Measurements from ENCODE around the gene CHSY1. TPM values are rescaled to one million over a fixed set of nuclear protein-coding genes. Genes with fewer than 3 reads are reported as not detected.

CHSY1 gene
- total RNA-seq, 2 experiments from 2014 or later, result 5.8 to 6.7 TPM

GRCh38 chr15:101156509-101157159 lies 95.2 kb downstream of the CHSY1 start:
- no peaks in the 10 kb centered on the region for H3K27me3 Mint-ChIP-seq
- no peaks in the 10 kb centered on the region for H3K9me3 Mint-ChIP-seq
- no peak overlapping the region for H3K27ac ChIP-seq (ENCODE audit: low read depth in 1 of 2, low read length in 2 of 2)
- ATAC-seq (ENCODE audit: poor library complexity), result no peak
- H3K4me3 Mint-ChIP-seq, result no peak overlapping the region
- H3K27ac Mint-ChIP-seq, result no peak overlapping the region
- CTCF ChIA-PET, result no interaction called here
- no peak for TF ChIP-seq CTCF (IDR thresholded peaks at IDR 0.05)
- H3K36me3 Mint-ChIP-seq (ENCODE audit: low read depth), result no peaks in the 10 kb centered on the region
- POLR2A ChIA-PET, result no interaction called here
- H3K9me3 ChIP-seq (ENCODE audit: control insufficient read depth in 1 of 2, insufficient read depth in 1 of 2, low read length in 2 of 2), result peaks cover 0 to 4% of the 10 kb centered on the region in 2 experiments
- H3K4me1 ChIP-seq (ENCODE audit: insufficient read depth, low read length), result no peaks in the 10 kb centered on the region
- intact Hi-C loops (cut with DNase I, micrococcal nuclease), result no loop called here
- H3K4me1 Mint-ChIP-seq (ENCODE audit: low read depth), result no peaks in the 10 kb centered on the region
- DNase-seq, result no peak
- no peaks in the 10 kb centered on the region for H3K27me3 ChIP-seq (ENCODE audit: control insufficient read depth in 1 of 2, insufficient read depth in 2 of 2, low read length in 2 of 2)
- no peaks in the 10 kb centered on the region for H3K36me3 ChIP-seq (ENCODE audit: insufficient read depth, low read length)
- no peak overlapping the region for H3K4me3 ChIP-seq (ENCODE audit: low read length)

GRCh38 chr15:101156061-101156460 lies 95.8 kb downstream of the CHSY1 start:
- Mint-ChIP-seq H3K9me3 (no peaks in the 10 kb centered on the region), H3K27me3 (no peaks in the 10 kb centered on the region), H3K4me3 (no peak overlapping the region), H3K27ac (no peak overlapping the region), H3K36me3 (ENCODE audit: low read depth) (no peaks in the 10 kb centered on the region), H3K4me1 (ENCODE audit: low read depth) (peaks cover 5% of the 10 kb centered on the region)
- ChIA-PET POLR2A (no interaction called here), CTCF (no interaction called here)
- intact Hi-C loops (cut with DNase I, micrococcal nuclease), result no loop called here
- no peak for DNase-seq
- Histone ChIP-seq H3K27ac (ENCODE audit: low read depth in 1 of 2, low read length in 2 of 2) (no peak overlapping the region), H3K4me3 (ENCODE audit: low read length) (no peak overlapping the region), H3K36me3 (ENCODE audit: insufficient read depth, low read length) (no peaks in the 10 kb centered on the region), H3K4me1 (ENCODE audit: insufficient read depth, low read length) (no peaks in the 10 kb centered on the region), H3K9me3 (ENCODE audit: control insufficient read depth in 1 of 2, insufficient read depth in 1 of 2, low read length in 2 of 2) (peaks cover 0 to 4% of the 10 kb centered on the region in 2 experiments), H3K27me3 (ENCODE audit: control insufficient read depth in 1 of 2, insufficient read depth in 2 of 2, low read length in 2 of 2) (no peaks in the 10 kb centered on the region)
- no peak for TF ChIP-seq CTCF (IDR thresholded peaks at IDR 0.05)
- no peak for ATAC-seq (ENCODE audit: poor library complexity)

GRCh38 chr15:101153801-101154656 lies 97.8 kb downstream of the CHSY1 start:
- H3K27ac Mint-ChIP-seq, result no peak overlapping the region
- ATAC-seq (ENCODE audit: poor library complexity) (no peak), DNase-seq (no peak)
- H3K27me3 Mint-ChIP-seq, result no peaks in the 10 kb centered on the region
- H3K36me3 Mint-ChIP-seq (ENCODE audit: low read depth), result no peaks in the 10 kb centered on the region
- H3K27me3 ChIP-seq (ENCODE audit: control insufficient read depth in 1 of 2, insufficient read depth in 2 of 2, low read length in 2 of 2), result no peaks in the 10 kb centered on the region
- intact Hi-C loops (cut with DNase I, micrococcal nuclease), result no loop called here
- no peaks in the 10 kb centered on the region for H3K9me3 Mint-ChIP-seq
- H3K36me3 ChIP-seq (ENCODE audit: insufficient read depth, low read length), result no peaks in the 10 kb centered on the region
- TF ChIP-seq CTCF (IDR thresholded peaks at IDR 0.05), result no peak
- H3K4me1 ChIP-seq (ENCODE audit: insufficient read depth, low read length), result no peaks in the 10 kb centered on the region
- H3K4me1 Mint-ChIP-seq (ENCODE audit: low read depth), result peaks cover 6% of the 10 kb centered on the region
- H3K9me3 ChIP-seq (ENCODE audit: control insufficient read depth in 1 of 2, insufficient read depth in 1 of 2, low read length in 2 of 2), result peaks cover 0 to 4% of the 10 kb centered on the region in 2 experiments
- ChIA-PET POLR2A (no interaction called here), CTCF (no interaction called here)
- no peak overlapping the region for H3K27ac ChIP-seq (ENCODE audit: low read depth in 1 of 2, low read length in 2 of 2)
- H3K4me3 Mint-ChIP-seq, result no peak overlapping the region
- H3K4me3 ChIP-seq (ENCODE audit: low read length), result no peak overlapping the region
